HG02840 (cell line): Measurements from ENCODE around the gene SAPCD1.

Experiments used
- ATAC-seq: cut with Tn5 transposase; IDR thresholded peaks from one replicate; pipeline ENCODE4 v1.9.1; 2021; ENCODE audit warnings: mild to moderate bottlenecking, moderate library complexity, moderate number of reproducible peaks; ENCODE audit not compliant: unreplicated experiment, low FRiP score

Gene SAPCD1

DNA sequence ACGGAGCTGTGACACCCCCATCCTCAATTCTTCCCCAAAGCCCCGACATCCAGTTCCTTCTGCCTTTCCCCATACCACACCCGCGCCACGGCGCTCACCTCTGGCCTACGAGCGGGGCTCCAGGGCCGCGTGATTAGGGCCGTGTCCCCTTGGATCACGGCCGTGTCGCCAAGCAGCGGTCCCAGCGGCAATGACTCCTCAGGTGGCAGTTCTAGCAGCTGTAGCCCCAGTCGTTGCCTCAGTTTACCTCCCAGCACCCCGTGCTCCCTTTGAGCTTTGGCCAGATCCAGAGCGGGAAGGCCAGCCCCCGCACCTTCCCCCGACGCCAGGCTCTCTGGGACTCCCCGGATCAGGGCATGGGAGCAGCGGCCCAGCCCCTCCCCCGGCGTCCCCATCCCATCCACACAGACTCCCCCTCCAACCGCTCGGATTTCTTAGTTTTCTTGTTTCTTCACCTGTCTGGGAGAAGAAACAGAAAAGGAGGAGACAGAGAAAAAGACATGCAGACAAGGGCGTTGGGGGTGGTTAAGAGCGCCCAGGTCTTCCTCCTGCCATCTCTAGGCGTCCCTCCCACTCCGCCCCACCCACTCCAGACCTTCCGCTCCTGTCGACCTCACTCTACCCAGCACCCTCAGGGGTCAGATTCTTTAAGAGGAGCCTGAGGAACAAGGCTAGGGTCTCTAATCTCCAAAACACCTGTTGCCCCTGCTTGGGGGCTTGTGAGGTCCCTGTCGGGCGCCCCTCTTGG lies 33.5 kb upstream of the SAPCD1 start, which contains the start of gene DDAH2:
Gene DDAH2, minus strand, starts transcription at position 533 of the 748 bp plus-strand sequence. Its CDS starts 138 bp downstream, at position 395.
- ATAC-seq: no peak

DNA sequence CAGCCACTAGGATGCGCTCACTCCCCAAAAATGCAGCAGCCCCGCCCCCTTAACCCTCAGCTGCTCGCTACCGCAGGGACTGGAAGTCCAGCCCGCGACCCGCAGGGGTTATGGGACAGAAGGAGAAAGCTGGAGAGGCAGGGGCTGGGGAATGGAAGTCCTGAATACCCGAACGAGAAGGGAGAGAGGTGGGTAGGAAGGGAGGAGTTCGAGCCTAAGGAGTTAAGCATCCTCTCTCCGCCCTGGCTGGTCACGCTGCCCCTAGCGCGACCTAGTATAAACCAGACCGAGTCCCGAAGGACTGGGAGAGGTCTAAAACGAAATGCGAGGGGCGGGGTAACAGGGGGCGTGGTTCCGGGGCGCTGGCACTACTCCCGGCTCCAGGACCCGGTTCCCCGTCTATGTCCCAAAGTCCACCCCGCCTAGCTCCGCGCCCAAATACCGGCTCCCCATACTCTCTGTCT lies 32.9 kb upstream of the SAPCD1 start:
- ATAC-seq: peak; percentile 44

DNA sequence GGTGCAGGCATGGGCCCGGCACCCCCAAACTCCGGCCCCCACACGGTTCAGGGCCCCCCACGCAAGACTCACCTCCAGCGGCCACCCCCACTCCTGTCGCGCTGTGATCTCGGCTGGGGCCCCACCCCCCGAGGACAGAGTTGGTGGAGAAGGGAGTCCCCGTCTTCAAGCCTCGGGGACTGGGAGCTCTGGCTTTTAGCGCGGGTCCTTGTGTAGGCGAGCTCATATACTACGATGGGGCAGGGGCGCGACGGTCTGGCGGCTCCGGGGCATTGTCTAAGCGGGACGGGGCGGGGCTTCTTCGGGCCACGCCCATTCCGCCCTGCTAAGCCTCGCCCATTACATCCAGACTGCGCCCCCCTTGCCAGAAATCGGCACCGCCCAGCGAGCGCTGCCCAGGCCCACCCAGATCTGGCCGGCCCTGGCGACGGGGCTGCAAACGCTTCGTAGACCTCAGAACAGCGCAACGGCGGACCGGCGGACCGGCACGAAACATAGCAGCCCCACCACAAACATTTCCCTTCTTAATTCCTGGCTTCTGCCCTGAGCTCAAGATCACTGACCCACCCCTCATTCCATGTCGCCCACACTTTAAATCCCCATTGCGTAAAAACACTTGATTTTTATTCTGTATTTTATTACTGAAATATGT lies 32.4 kb upstream of the SAPCD1 start:
- ATAC-seq: peak; percentile 30

DNA sequence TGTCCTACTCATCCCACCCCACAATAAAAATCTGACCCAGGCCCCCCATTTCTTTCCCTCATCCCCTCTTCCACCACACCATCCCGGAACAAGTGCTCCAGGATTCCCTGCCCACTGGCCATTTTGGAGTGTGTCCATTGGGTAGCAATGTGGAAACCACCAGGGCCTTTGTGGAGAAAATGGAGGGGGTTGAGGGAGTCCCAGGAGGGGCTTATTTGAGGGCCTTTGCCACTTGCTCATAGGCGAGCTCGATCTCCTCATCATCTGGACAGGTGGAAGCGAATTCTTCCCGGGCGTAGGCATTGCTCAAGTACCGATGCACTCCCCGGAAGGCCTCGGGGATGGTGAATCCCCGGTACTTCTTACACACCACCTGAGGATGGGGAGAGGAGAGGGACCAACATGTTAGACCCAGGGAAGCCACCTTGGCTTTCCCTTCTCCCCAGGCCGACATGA lies 31.8 kb upstream of the SAPCD1 start:
- ATAC-seq: no peak

DNA sequence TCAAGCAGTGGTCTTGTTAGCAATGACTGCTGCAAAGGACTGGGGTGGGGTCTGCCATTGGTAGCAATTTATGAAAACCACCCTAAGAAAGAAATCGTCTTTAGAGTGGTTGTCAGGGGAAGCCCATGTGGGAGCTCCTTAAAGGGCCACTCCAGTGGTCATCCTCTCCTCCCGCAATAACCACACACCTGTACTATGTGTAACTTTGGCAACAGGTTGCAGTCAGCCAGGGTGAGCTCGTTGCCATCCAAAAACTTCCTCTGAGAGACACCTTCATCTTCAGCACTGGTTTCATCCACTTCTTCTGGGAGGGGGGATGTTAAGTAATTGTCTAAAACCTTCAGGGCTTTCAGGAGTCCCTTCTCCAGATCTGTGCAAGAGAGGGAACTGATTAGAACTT lies 30.4 kb upstream of the SAPCD1 start:
- no peak for ATAC-seq

DNA sequence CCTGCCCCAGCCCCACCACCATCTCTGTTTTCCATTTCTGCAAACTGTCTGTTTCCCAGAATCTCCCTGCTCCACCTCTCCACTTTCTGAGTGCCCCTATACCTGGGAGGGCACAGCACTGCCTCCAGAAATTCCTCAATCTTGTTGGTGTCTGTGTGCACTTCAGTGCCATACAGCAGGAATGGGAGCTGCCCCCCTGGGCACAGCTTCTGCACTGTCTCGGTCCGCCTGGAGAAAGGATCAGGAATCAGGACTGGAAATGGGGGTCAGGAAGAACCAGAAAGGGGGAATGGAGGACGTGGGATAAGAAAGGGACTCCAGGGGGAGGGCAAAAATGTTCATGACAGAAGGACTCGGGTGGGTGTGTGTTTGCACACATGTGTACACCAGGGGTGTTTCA lies 28.7 kb upstream of the SAPCD1 start:
- no peak for ATAC-seq

DNA sequence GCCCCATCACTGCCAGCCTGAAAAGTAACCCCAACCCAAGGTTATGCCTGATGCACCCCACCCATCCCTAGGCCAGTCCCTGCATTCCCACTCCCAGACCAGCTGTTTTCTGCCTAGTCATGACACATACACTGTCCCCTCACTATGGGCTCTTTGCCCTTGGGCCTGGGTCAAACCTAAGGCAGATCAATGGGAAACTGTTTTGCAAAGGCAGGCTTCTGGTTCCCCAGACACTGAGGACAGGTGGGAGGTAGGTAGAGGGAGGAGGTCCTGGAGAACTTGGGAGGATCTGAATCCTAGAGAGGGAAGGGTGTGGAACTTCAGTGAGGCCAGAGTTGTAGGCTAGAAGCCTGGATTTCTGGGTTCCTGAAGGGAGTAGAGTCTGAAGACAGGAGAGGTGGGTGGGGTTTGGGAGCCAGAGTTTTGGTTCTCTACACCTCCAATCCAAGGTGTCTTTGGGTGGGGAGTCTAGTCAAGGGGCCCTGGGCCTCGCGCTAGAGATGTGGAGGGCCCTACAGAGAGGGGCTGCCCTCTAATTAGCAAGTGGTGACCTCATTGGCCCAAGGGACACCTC lies 28.1 kb upstream of the SAPCD1 start:
- no peak for ATAC-seq

DNA sequence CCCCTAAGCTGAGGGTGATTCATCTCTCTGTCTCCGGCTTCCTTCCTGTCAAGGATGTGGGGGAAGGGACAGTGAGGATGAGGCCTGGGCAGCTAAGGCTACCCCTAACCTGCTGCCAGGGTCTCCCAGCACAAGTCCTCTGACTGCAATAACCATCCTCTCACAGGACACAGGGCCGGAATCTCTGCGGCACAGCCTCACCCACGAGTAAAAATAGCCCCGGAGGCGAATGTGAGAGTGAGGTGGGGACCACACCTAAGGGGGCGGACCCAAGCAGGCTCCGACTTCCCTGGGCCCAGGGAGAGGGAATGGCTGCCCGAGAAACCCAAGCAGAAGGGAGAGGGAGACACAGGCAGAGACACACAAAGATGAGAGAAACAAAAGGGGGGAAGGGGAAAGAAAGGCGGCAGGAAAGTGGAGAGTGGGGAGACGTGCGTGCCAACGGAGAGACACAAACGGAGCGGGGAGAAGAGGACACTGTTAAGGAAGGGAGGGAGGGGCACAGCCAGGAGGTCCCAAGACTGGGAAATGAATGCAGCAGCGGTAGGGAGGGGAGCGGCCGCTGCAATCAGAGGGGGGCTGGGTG lies 27.5 kb upstream of the SAPCD1 start:
- ATAC-seq: no peak

DNA sequence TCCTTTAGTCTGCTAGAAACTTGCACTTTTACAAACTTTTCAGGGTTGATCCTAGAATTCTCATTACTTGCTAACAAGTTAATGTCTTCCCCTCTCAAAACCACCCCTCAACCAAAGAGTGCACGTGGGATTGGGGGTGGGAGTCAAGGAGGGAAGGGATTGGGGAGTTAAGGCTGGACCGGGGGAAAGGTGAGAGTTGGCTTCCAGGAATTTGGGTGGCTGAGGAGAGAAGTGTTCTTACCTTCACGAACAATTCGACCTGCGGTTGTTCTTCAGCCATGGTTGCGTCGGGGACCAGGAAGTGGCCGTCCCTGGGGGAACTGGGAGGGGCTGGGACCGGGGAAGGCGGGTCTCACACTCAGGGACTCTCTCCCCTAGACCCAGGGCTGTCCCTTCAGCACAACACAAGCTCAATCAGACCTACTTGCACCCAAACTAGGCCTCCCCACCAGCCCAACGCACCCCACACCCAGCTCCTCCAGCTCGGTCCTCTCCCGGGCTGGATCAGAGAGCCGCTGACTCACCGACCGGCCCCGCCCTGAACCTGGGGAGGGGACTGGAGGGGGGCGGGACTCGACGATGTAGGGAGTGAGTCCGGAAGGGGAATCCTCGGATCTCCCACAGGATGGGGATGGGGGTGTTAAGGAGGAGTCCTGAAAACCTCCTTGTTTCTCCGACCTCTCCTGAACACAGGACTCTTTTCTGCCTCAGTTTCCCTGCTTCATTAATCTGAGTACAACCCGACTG lies 26.3 kb upstream of the SAPCD1 start, which contains the start of gene CLIC1:
Gene CLIC1, minus strand, starts transcription at position 510 of the 747 bp plus-strand sequence. Its CDS starts 230 bp downstream, at position 280.
- ATAC-seq: no peak

DNA sequence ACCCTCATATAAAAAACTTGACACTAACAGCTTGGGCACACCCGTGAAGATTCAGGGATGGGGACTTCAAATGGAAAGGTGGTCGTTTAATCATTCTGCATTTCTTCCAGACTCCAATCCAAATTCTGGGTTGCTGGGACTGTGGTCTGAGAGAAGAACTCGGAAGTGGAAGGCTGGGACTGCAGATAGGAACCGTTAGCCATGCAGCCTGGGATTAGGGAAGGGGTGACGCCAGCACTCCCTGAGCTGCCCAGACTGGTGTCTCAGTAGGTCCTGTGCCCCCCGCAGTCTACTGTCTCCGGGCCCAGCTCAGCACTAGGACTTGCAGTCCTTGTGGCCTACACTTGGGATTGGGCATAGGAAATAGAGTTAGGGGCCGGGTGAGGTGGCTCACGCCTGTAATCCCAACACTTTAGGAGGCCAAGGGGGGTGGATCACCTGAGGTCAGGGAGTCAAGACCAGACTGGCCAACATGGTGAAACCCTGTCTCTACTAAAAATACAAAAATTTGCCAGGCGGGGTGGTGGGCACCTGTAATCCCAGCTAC lies 25.6 kb upstream of the SAPCD1 start:
- ATAC-seq: no peak

DNA sequence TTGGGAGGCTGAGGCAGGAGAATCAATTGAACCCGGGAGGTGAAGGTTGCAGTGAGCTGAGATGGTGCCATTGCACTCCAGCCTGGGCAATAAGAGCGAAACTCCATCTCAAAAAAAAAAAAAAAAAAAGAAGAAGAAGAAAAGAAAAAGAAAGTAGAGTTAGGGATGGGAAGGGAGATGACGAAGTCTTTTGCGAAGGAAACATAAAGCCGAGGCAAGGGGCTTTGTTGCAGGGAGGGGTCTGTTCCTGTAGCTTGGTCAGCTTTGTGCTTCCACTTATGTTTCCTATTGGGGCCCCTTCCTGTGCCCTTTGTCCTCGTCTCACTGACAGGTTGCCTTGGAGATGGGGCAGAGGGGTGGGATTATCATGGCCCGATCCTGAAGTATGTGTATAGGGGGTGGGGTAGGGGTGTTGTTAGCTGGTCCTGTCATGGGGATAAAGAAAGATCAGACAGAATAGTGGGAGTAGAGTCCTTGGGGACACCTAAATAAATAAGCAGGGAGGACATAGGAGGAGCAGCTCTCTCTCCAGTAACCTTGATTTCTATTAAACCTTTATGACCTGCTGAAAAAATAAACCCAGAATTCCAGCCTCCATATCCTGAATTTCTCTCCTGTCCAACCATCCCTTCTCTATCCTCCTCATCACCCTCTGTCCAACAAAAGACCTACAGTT lies 25.0 kb upstream of the SAPCD1 start:
- ATAC-seq: no peak

DNA sequence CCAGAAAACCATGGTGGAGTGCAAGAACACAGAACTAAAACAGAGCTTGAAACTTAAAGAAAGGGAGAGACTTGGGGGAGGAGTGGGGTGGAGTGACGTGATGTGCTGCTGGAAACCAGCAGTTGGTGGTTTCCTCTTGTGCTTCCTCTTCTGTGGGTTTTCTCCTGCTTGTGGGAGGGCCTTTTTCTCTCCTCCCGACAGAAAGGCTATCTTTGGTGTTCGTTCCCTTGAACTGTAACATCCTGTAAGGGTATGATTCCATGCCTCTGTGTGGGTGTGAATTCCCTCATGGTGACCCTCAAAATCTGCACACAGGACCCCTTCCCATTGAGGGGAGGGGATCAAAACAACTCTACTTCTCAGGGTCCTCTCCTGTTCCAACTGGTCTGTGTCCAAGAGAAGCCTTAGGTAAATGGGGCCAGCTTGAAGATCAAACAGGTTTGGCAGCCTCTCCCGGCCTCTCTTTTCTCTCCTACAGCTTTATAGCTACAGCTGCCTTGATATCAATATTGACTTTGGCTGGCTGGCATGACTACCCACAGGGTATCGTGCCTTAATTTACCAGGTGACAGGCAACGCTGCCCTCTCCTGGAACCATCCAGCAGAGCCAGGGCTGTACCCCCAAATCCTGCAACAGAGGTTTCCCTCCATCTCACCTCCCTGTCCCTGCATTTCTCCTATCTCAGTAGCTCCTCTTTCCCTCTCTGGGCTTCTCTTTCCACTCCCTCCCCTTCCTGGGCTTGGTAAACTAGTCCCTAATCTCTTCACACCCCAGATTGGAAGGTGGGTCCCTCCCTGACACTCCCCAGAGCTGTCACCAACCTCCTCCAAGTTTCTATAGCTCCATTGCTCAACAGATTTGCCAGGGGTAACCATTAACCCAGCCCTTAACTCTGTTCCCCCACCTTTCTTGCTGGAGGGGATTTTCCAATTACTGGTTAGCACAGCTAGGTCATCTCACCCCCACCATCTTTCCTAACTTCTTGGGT lies 24.2 kb upstream of the SAPCD1 start:
- no peak for ATAC-seq

DNA sequence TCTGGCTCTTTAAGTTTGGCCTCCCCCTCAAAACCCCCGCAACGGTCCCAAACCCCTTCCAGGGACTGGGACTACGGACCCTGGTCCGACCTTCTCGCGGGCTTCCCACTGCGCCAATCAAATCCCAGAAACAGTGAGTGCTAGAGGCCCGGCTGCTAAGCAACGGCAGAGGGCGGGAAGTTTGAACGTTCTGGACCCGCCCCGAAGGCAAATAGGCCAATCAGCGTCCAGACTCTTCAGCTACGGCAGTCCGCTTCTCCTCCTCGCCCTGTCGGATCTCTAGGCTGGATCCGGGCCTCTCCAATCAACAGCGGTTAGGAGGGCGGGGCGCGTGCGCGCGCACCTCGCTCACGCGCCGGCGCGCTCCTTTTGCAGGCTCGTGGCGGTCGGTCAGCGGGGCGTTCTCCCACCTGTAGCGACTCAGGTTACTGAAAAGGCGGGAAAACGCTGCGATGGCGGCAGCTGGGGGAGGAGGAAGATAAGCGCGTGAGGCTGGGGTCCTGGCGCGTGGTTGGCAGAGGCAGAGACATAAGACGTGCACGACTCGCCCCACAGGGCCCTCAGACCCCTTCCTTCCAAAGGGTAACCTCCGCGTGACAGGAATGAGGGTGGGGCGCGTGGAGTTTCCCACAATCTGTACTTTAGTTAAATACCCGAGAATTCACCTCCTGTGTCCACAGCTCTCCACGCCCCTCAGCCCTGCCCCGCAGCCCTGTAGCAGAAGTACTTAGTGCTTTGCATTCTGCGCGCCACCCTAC lies 22.6 kb upstream of the SAPCD1 start, which contains the start of gene MSH5:
Gene MSH5, plus strand, starts transcription at position 367 of the 758 bp plus-strand sequence. CDS start 462 bp downstream, outside the sequence.
- peak; percentile 69 for ATAC-seq

DNA sequence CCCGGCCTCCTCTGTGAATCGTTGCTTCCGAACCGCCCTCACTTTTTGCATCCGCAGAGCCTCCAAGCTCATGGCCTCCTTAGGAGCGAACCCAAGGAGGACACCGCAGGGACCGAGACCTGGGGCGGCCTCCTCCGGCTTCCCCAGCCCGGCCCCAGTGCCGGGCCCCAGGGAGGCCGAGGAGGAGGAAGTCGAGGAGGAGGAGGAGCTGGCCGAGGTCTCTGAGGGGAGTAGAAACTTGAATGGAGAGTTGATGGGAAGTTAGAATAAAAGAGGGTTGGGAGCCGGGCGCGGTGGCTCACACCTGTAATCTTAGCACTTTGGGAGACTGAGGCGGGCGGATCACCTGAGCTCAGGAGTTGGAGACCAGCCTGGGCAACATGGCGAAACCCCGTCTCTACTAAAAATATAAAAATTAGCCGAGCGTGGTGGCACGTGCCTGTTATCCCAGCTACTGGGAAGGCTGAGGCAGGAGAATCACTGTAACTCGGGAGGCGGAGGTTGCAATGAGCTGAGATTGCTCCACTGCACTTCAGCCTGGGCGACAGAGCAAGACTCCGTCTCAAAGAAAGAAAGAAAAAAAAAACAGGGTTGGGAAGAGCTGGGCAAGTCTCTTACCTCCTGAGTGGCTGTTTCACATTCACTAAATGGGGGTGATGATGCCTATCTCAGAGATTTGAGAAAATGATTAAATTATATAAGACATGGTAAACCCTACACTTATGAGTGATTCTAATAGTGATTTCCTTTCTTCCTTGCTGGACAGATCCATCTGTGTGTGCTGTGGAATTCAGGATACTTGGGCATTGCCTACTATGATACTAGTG lies 21.8 kb upstream of the SAPCD1 start:
- no peak for ATAC-seq

DNA sequence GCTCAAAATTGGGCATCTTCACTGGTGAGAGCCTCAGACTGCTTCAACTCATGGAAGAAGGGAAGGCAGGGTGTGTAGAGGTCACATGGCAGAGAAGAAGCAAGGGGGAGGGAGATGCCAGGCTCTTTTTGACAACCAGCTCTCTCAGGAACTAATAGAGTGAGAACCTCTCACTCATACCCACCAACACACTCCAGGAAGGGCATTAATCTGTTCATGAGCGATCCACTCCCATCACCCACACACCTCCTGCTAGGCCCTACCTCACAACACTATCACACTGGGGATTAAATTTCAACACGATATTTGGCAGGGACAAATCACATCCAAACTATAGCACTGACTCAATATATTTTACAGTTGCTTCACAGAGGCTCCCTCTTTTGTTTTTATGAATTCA lies 20.6 kb upstream of the SAPCD1 start:
- ATAC-seq: no peak

DNA sequence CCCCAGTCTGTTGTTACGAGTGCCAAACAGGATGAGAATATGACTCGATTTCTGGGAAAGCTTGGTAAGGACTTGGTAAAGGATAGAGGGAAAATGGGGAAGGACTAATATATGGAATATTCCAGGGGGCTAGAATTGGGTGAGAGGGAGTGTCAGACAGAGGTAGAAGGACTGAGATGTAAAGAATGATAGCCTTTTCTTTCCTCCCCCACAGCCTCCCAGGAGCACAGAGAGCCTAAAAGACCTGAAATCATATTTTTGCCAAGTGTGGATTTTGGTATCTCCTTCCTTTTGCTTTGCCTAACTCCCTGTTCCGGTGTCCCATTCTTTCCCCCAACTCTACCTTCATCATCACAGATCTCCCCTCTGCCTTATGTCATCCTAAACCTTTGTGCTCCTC lies 19.6 kb upstream of the SAPCD1 start:
- no peak for ATAC-seq

DNA sequence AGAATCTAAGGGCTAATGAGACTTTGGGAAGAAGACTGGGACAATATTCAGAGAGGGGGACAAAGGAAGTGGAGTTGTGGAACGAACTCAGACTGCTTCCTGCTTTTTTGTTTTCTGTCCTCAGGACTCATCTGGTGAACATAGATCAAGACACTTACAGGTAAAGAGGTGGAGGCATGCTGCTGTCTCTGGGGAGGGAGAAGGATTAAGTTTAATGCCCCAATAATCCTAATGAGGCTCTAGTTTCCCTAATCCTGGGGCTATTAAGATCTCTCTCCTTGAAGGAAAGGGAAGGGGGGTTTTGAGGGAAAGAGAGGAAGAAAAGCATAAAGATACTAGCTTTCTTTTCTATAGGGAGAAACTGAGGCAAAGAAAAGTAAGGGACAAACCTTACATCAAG lies 18.0 kb upstream of the SAPCD1 start:
- no peak for ATAC-seq
